GM23338 (cell line): ENCODE data around the gene ZEB2. TPM values are rescaled to one million over a fixed set of nuclear protein-coding genes. Genes with fewer than 3 reads are reported as not detected.

ENCODE experiments used
- ATAC-seq: fragments of 200-7000 bp; cut with Tn5 transposase; 3 replicates; pipeline ENCODE4 v1.9.1; 2020
- DNase-seq: peaks from one replicate; pipeline ENCODE4 v3.0.0-alpha.2; 2015; ENCODE audit warnings: low spot score
- H2AFZ ChIP-seq: fragments of 200-600 bp; sonication (generic); 2 replicates; pipeline ENCODE4 v1.8.0; 2016; ENCODE audit warnings: antibody characterized with exemption, mild to moderate bottlenecking, moderate library complexity
- H3F3A ChIP-seq: fragments of 200-600 bp; sonication (generic); replicated peaks from 2 replicates; pipeline ENCODE4 v1.8.0; 2017; ENCODE audit warnings: antibody characterized with exemption, mixed run types, low read depth
- H3K27ac ChIP-seq: fragments of 200-600 bp; sonication (generic); 2 replicates; pipeline ENCODE4 v1.6.1; 2016; ENCODE audit warnings: low read depth
- H3K27me3 ChIP-seq: fragments of 200-600 bp; sonication (generic); 2 replicates; pipeline ENCODE4 v1.8.0; 2016; ENCODE audit warnings: mild to moderate bottlenecking, mixed run types, moderate library complexity; ENCODE audit not compliant: insufficient read depth
- H3K36me3 ChIP-seq: fragments of 200-600 bp; sonication (generic); 2 replicates; pipeline ENCODE4 v1.8.0; 2016; ENCODE audit warnings: mild to moderate bottlenecking; ENCODE audit not compliant: insufficient read depth
- H3K4me1 ChIP-seq: fragments of 200-600 bp; sonication (generic); 2 replicates; pipeline ENCODE4 v1.8.0; 2016; ENCODE audit warnings: mild to moderate bottlenecking, moderate library complexity; ENCODE audit not compliant: insufficient read depth
- H3K4me2 ChIP-seq: fragments of 200-600 bp; sonication (generic); 2 replicates; pipeline ENCODE4 v1.7.1; 2017; ENCODE audit warnings: mixed run types
- H3K4me3 ChIP-seq: fragments of 200-600 bp; sonication (generic); 2 replicates; pipeline ENCODE4 v1.6.1; 2016; ENCODE audit warnings: mixed run types
- H3K79me2 ChIP-seq: fragments of 200-600 bp; sonication (generic); replicated peaks from 2 replicates; pipeline ENCODE4 v1.8.0; 2017; ENCODE audit warnings: mild to moderate bottlenecking; ENCODE audit not compliant: insufficient read depth
- H3K9me2 ChIP-seq: fragments of 200-600 bp; sonication (generic); 2 replicates; pipeline ENCODE4 v1.8.0; 2017; ENCODE audit not compliant: insufficient read depth
- H4K20me1 ChIP-seq: fragments of 200-600 bp; sonication (generic); replicated peaks from 2 replicates; pipeline ENCODE4 v1.8.0; 2017; ENCODE audit warnings: mild to moderate bottlenecking; ENCODE audit not compliant: insufficient read depth
- H3K27ac Mint-ChIP-seq: 2 replicates; pipeline ENCODE4 v1.8.0; 2020; ENCODE audit warnings: inconsistent platforms, mild to moderate bottlenecking, moderate library complexity, mixed read lengths
- H3K27me3 Mint-ChIP-seq: 3 replicates; pipeline ENCODE4 v1.8.0; 2022; ENCODE audit warnings: low read depth, mild to moderate bottlenecking, moderate library complexity, mixed read lengths, inconsistent platforms; ENCODE audit not compliant: insufficient read depth, poor library complexity
- H3K36me3 Mint-ChIP-seq: 3 replicates; pipeline ENCODE4 v1.8.0; 2021; ENCODE audit warnings: low read depth, mild to moderate bottlenecking, inconsistent platforms, moderate library complexity, mixed read lengths
- H3K4me1 Mint-ChIP-seq: 3 replicates; pipeline ENCODE4 v1.8.0; 2020; ENCODE audit warnings: mild to moderate bottlenecking, inconsistent platforms, mixed read lengths
- H3K4me3 Mint-ChIP-seq: 3 replicates; pipeline ENCODE4 v1.8.0; 2021; ENCODE audit warnings: moderate library complexity, mild to moderate bottlenecking, inconsistent platforms, mixed read lengths
- H3K9me3 Mint-ChIP-seq: 3 replicates; pipeline ENCODE4 v1.8.0; 2020; ENCODE audit warnings: moderate library complexity, mild to moderate bottlenecking, inconsistent platforms, mixed read lengths
- CREB1 ChIP-seq: fragments of 250-450 bp; sonication (Bioruptor Pico); IDR thresholded peaks from 2 replicates; pipeline ENCODE4 v1.5.0; 2020; ENCODE audit warnings: low read depth, mild to moderate bottlenecking, moderate library complexity
- EZH2phosphoT487 ChIP-seq: fragments of 200-600 bp; sonication (generic); IDR thresholded peaks from one replicate; pipeline ENCODE4 v1.8.1; 2018; ENCODE audit warnings: antibody characterized with exemption; ENCODE audit not compliant: unreplicated experiment
- JUNB ChIP-seq: IDR thresholded peaks from one replicate; pipeline ENCODE4 v1.6.1; 2016; ENCODE audit warnings: antibody characterized with exemption; ENCODE audit not compliant: unreplicated experiment
- NANOG ChIP-seq: IDR thresholded peaks from 2 replicates; pipeline ENCODE4 v1.6.1; 2016; ENCODE audit warnings: antibody characterized with exemption, borderline replicate concordance
- STAT1 ChIP-seq: IDR thresholded peaks from one replicate; pipeline ENCODE4 v1.6.1; 2016; ENCODE audit warnings: antibody characterized with exemption; ENCODE audit not compliant: unreplicated experiment
- ZNF114 ChIP-seq: fragments of 250-450 bp; sonication (Bioruptor Pico); IDR thresholded peaks from 2 replicates; pipeline ENCODE4 v1.5.0; 2020; ENCODE audit warnings: mild to moderate bottlenecking, moderate library complexity
- polyA plus RNA-seq: library from polyadenylated mRNA; unstranded; fragments of >200 nt; fragmentation: Nextera tagmentation; extraction: Ambion mirVana; gene quantifications from 2 replicates; pipeline ENCODE4 v1.2.1, GENCODE V29; 2016
- total RNA-seq: library from RNA; depleted of rRNA; stranded (reverse); fragments of >200 nt; shearing (Covaris generic); gene quantifications from 2 replicates; pipeline ENCODE4 v1.2.3, GENCODE V29; 2014
- TF ChIP-seq, protein P1 (sequence below): IDR thresholded peaks from one replicate; pipeline ENCODE4 v1.6.1; 2018; ENCODE audit warnings: antibody characterized with exemption; ENCODE audit not compliant: unreplicated experiment
- TF ChIP-seq, protein P2 (sequence below): fragments of 250-450 bp; sonication (Bioruptor Pico); IDR thresholded peaks from 2 replicates; pipeline ENCODE4 v1.5.0; 2020; ENCODE audit warnings: mild to moderate bottlenecking, moderate library complexity
- TF ChIP-seq, protein P3 (sequence below), 2 experiments: fragments of 200-600 bp in 1 of 2; sonication (generic) in 1 of 2; conservative IDR thresholded peaks; 2 replicates each; pipeline versions ENCODE4 v1.5.1 to v1.6.1; 2016 to 2017; ENCODE audit warnings: antibody characterized with exemption in 2 of 2, low read depth in 2 of 2, mild to moderate bottlenecking in 2 of 2, moderate library complexity in 1 of 2

The ZEB2 gene
- total and polyA plus RNA-seq, 2 experiments from 2014 or later = 0.45 TPM; not detected in 1

DNA sequence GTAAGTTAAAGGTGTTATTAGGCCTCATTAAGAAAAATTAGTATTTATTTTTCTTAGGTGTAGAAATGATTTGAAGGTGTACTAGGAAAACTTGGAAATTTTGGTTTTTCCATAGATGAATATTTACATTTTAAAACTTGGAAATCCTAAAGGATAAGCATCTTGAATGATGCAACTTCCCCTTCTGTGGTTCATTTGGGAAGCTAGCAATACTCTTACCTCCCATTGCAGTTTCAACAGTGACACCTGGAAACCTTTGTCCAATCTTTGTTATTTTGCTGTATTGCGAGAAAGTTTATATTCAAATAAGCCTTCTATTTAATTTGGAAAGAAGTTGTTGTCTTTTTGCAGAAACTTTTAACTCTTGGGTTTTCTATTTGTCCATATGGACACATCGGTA, 68.5 kb downstream of the ZEB2 start (continued):
- TF ChIP-seq, protein P1, sequence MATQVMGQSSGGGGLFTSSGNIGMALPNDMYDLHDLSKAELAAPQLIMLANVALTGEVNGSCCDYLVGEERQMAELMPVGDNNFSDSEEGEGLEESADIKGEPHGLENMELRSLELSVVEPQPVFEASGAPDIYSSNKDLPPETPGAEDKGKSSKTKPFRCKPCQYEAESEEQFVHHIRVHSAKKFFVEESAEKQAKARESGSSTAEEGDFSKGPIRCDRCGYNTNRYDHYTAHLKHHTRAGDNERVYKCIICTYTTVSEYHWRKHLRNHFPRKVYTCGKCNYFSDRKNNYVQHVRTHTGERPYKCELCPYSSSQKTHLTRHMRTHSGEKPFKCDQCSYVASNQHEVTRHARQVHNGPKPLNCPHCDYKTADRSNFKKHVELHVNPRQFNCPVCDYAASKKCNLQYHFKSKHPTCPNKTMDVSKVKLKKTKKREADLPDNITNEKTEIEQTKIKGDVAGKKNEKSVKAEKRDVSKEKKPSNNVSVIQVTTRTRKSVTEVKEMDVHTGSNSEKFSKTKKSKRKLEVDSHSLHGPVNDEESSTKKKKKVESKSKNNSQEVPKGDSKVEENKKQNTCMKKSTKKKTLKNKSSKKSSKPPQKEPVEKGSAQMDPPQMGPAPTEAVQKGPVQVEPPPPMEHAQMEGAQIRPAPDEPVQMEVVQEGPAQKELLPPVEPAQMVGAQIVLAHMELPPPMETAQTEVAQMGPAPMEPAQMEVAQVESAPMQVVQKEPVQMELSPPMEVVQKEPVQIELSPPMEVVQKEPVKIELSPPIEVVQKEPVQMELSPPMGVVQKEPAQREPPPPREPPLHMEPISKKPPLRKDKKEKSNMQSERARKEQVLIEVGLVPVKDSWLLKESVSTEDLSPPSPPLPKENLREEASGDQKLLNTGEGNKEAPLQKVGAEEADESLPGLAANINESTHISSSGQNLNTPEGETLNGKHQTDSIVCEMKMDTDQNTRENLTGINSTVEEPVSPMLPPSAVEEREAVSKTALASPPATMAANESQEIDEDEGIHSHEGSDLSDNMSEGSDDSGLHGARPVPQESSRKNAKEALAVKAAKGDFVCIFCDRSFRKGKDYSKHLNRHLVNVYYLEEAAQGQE = no peak
- TF ChIP-seq JUNB = no peak
- no peak for TF ChIP-seq CREB1 (CRISPR knock-in tag)
- no peak for TF ChIP-seq ZNF114 (CRISPR knock-in tag)
- TF ChIP-seq NANOG = no peak

DNA sequence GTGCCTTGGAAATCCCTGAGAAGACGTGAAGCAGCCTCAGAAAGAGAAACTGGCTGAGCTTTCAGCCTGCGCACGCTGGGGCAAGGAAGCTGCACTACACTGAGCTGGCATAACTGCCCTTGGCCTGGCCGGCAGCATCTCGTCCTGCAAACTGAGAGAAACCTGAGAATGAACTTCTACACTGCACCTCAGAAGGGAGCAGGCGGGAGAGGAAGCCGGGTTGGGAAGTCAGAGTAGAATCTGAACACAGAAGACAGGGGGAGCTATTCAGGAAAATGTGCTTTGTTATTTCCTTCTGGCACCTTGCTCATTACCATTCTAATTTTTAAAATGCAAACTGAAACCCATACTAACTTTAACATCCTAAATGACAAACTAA, 70.9 kb downstream of the ZEB2 start:
- H3K9me2 ChIP-seq = no peaks in the 10 kb centered on the region
- Mint-ChIP-seq H3K36me3 (peaks cover 11% of the 10 kb centered on the region), H3K4me3 (no peak overlapping the region), H3K9me3 (peaks cover 7% of the 10 kb centered on the region; the same call in 2 of the 3 replicates), H3K27ac (no peak overlapping the region), H3K27me3 (peaks cover 25% of the 10 kb centered on the region), H3K4me1 (peaks cover 71% of the 10 kb centered on the region)
- H3K4me3 ChIP-seq = no peak overlapping the region
- H3F3A ChIP-seq = no peaks in the 10 kb centered on the region
- H3K79me2 ChIP-seq = no peaks in the 10 kb centered on the region
- H3K27me3 ChIP-seq = peaks cover 39% of the 10 kb centered on the region
- H3K4me2 ChIP-seq = 0 out of 2 replicates have a peak overlapping the region, but pooled peaks have one; percentile 19
- peak; percentile 83 for ATAC-seq
- DNase-seq = peak; percentile 84
- H2AFZ ChIP-seq = no peak overlapping the region
- no peaks in the 10 kb centered on the region for H3K36me3 ChIP-seq
- peaks cover 49% of the 10 kb centered on the region for H3K4me1 ChIP-seq
- no peaks in the 10 kb centered on the region for H4K20me1 ChIP-seq
- H3K27ac ChIP-seq = no peak overlapping the region
- no peak for TF ChIP-seq NANOG
- TF ChIP-seq, protein P2, sequence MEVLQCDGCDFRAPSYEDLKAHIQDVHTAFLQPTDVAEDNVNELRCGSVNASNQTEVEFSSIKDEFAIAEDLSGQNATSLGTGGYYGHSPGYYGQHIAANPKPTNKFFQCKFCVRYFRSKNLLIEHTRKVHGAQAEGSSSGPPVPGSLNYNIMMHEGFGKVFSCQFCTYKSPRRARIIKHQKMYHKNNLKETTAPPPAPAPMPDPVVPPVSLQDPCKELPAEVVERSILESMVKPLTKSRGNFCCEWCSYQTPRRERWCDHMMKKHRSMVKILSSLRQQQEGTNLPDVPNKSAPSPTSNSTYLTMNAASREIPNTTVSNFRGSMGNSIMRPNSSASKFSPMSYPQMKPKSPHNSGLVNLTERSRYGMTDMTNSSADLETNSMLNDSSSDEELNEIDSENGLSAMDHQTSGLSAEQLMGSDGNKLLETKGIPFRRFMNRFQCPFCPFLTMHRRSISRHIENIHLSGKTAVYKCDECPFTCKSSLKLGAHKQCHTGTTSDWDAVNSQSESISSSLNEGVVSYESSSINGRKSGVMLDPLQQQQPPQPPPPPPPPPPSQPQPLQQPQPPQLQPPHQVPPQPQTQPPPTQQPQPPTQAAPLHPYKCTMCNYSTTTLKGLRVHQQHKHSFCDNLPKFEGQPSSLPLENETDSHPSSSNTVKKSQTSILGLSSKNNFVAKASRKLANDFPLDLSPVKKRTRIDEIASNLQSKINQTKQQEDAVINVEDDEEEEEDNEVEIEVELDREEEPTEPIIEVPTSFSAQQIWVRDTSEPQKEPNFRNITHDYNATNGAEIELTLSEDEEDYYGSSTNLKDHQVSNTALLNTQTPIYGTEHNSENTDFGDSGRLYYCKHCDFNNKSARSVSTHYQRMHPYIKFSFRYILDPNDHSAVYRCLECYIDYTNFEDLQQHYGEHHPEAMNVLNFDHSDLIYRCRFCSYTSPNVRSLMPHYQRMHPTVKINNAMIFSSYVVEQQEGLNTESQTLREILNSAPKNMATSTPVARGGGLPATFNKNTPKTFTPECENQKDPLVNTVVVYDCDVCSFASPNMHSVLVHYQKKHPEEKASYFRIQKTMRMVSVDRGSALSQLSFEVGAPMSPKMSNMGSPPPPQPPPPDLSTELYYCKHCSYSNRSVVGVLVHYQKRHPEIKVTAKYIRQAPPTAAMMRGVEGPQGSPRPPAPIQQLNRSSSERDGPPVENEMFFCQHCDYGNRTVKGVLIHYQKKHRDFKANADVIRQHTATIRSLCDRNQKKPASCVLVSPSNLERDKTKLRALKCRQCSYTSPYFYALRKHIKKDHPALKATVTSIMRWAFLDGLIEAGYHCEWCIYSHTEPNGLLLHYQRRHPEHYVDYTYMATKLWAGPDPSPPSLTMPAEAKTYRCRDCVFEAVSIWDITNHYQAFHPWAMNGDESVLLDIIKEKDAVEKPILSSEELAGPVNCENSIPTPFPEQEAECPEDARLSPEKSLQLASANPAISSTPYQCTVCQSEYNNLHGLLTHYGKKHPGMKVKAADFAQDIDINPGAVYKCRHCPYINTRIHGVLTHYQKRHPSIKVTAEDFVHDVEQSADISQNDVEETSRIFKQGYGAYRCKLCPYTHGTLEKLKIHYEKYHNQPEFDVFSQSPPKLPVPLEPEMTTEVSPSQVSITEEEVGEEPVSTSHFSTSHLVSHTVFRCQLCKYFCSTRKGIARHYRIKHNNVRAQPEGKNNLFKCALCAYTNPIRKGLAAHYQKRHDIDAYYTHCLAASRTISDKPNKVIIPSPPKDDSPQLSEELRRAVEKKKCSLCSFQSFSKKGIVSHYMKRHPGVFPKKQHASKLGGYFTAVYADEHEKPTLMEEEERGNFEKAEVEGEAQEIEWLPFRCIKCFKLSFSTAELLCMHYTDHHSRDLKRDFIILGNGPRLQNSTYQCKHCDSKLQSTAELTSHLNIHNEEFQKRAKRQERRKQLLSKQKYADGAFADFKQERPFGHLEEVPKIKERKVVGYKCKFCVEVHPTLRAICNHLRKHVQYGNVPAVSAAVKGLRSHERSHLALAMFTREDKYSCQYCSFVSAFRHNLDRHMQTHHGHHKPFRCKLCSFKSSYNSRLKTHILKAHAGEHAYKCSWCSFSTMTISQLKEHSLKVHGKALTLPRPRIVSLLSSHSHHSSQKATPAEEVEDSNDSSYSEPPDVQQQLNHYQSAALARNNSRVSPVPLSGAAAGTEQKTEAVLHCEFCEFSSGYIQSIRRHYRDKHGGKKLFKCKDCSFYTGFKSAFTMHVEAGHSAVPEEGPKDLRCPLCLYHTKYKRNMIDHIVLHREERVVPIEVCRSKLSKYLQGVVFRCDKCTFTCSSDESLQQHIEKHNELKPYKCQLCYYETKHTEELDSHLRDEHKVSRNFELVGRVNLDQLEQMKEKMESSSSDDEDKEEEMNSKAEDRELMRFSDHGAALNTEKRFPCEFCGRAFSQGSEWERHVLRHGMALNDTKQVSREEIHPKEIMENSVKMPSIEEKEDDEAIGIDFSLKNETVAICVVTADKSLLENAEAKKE (CRISPR knock-in tag) = 0 out of 2 replicates have a peak, but pooled peaks have one; percentile 18
- TF ChIP-seq, protein P3, sequence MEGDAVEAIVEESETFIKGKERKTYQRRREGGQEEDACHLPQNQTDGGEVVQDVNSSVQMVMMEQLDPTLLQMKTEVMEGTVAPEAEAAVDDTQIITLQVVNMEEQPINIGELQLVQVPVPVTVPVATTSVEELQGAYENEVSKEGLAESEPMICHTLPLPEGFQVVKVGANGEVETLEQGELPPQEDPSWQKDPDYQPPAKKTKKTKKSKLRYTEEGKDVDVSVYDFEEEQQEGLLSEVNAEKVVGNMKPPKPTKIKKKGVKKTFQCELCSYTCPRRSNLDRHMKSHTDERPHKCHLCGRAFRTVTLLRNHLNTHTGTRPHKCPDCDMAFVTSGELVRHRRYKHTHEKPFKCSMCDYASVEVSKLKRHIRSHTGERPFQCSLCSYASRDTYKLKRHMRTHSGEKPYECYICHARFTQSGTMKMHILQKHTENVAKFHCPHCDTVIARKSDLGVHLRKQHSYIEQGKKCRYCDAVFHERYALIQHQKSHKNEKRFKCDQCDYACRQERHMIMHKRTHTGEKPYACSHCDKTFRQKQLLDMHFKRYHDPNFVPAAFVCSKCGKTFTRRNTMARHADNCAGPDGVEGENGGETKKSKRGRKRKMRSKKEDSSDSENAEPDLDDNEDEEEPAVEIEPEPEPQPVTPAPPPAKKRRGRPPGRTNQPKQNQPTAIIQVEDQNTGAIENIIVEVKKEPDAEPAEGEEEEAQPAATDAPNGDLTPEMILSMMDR (conservative IDR thresholded peaks at IDR 0.05; ENCODE audit: low read depth in 2 of 2) = peak; percentile 64 to 68
- TF ChIP-seq STAT1 = no peak
- no peak for TF ChIP-seq EZH2phosphoT487
- TF ChIP-seq, protein P1 = no peak
- TF ChIP-seq ZNF114 (CRISPR knock-in tag) = no peak
